NCI-H82 (cell line): Measurements from ENCODE around the gene PPP2R3B.
A peak's percentile ranks its signal among the peaks of the same experiment; 100 is the strongest.
"Not testable (repeated sequence)": the region's sequence is repeated elsewhere in the genome, so short reads cannot be mapped to it uniquely, and the experiment has no call there.

Experiments used
- DNase-seq: peaks from one replicate; lab custom pipeline; 2025; lab: John Stamatoyannopoulos, UW

Gene PPP2R3B

DNA sequence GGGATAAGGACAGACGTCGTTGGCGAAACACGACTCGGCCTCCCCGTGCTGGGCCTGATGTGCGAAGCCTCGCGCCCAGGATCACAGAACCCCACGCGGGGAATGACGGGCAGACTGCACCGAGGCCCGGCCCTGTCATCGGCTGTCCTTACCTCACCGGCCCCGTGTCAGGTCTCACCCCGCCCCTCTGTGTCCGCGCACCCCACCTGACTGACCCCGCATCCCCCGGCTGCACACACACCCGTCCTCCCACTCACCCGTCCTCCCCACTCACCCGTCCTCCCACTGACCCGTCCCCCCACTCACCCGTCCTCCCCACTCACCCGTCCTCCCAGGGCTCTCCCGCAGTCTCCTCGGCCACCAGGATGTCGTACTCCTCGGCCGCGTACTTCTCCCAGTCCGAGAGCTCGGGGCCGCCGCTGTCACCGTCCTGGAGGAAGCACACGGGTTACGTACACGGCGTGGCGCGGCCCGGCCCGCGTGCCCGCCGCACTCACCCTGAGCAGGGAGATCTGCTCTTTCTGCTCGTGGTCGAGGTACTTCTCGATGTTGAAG lies 48.3 kb downstream of the PPP2R3B start:
- no peak for DNase-seq

DNA sequence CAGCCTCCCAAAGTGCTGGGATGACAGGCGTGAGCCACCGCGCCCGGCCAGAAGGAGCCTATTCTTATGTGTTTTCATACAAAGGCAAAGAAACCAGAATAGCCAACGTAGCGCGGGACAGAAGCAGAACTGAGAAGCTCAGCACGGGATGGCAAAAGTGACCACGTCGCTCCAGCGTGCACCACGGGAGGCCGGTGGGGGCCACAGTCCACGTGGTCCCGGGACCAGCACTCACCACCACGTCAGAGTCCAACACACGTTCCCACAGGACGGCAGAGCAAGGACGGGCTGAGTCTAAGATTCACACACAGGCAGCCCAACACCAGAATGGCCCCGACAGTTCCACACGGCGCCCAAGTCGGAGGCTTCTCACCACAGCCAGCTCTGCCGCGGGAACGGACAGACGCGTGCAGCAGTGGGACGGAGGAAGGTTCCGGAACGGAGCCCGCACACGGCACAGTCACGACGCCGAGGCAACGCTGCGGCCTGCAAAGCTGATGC lies 49.3 kb downstream of the PPP2R3B start:
- DNase-seq, result no peak

DNA sequence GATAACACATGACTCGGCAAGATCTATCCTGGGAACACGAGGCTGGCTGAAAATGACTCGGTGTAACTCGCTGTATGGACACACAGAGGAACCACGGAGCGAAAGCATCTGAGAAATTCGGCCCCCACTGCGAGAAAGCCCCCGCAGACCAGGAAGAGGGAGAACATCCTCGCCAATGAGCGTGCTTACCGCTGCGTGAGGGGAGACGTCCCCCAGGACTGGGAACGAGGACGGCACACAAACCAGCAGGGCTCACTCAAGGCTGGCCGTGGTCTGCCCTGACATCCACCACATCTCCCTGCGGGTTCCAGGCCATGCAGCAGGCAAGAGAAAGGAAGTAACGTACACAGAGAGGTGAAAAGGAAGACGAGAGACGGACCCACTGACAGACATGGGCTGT lies 50.5 kb downstream of the PPP2R3B start:
- DNase-seq, result no peak

DNA sequence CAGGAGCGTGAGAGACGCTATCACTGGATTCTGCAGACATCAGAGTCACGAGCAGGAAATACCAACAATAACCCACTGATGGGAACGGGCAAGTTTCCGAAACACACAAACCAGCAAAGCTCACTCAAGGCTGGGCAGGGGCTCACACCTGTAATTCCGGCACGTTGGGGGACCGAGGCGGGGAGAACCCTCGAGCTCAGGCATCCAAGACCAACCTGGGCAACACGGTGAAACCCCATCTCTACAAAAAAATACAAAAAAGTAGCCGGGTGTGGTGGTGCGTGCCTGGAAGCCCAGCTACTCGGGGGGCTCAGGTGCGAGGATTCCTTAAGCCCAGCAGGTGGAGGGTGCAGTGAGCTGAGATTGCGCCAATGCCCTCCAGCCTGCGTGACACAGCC lies 51.0 kb downstream of the PPP2R3B start:
- DNase-seq, result no peak

DNA sequence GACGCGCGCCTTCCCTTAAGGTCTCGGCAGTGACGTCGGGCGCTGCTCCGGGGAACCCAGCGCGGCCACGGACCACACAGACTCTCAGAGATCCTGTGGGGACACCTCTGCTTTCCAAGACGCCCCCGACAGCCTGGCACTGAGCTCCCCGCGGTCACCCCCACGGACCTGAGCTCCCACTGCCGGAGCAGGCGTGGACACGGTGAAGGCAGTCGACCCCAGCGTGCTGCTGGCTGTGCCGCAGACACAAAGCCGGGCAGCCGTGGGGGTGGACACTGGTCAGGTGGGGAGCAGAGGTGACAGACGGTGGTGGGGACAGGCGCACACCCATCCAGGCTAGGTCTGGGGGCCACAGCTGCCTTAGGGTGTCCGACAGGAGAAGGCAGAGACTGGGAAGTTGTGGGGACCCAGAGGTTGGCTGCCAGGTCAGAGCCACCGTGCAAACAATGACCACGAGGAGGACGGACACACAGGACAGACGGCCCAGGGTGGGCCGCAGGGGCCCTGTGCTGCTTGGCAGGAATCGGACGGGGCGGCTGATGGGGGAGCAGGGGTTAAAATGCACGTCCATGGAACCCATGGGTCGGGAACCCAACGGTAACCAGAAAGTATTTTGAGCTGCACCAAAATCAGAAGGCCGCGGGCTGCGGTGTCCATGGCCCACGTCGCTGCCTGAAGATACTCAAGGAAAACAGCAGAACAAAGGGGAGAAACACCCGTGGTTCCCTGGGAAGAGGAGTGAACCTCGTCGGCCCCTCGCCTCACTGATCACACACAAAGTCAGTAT lies 51.5 kb downstream of the PPP2R3B start:
- no peak for DNase-seq

DNA sequence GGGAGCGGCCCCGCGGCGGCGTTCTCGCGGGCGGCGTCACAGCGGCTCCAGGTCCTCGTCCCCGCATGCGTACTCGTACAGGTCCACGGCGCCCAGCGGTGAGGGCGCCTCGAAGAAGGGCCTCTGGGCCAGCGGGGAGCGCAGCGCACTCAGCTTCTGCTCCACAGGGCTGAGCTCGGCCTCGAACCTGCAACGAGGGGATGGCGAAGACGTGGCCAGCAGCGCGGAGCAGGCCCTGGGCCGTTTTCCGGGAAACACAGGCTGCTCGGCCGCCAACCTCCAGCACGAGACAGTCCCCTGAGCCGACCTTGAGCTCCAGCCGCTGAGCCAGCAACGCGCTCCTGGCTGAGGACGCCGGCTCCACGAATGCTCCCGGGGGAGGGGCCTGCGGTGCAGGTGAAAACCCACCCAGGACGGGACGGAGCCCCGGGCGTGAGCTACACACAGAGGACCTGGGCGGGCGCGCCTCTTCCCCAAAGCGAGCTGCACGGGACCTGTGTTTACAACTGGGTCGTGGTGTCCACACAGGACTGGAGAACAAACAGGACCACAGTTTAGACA lies 52.3 kb downstream of the PPP2R3B start:
- no peak for DNase-seq

DNA sequence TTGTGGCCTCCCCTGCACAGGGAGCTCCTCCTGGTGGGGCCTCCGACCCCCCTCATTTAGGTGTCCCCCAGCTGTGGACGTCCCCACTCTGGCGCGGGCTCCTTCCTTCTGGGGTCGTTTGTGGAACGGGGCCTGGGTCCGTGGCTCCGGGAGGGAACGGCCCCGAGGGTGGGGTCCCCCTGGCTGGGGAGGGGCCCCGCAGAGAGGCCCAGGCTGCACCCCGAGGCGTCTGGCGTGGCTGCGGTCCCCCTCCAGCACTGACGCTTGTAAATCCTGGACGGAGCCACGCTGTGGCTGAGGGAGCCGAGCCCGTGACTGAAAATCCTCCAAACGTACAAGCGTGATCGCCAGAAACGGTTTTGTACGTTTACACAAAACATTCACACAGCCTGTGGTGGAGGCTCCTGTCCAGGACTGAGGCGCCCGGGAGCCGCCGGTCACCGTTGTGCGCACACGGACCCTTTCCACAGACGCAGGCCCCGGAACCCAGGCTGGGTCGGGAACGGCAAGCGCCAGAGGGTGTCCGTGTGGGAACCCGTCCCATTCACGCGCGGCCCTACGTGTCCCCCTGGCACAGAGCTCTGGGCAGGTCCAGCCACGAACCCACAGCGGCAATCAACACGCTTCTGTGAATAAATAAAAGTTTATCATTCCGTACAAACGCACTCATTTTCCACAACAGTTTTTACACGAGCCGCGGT lies 52.9 kb downstream of the PPP2R3B start:
- DNase-seq, result no peak

DNA sequence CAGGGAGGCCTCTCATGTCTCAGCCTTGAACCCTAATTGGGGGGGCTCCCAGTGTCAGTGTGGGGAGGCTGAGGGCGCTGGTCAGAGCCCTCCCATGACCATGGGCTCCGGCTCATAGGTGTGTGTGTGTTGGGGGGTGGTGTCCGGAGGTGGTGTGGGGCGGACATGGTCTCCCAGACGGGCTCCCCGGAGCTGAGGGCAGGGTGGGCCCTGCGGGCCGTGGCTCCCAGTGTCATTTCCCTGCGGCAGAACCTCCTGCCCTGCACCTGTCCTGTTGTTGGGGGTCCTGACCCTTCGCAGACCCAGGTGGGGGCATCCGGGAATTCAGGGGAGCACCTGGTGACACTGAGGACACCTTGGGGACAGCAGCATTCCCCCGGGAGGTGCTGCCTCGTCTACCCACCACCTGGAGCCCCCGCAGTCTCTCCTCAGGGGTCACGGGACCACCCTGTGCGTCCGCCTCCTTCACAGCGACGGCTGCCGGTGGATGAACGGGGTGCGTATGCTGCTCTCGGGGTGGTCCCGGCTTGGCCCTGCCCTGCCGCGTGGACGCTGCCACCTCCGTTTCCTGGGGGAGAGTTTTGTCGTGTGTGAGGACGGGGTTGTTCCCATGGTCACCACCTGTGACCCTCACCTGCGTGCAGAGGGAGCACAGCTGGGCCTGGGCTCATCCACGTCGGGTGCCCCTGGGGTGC lies 53.6 kb downstream of the PPP2R3B start:
- DNase-seq, result no peak

DNA sequence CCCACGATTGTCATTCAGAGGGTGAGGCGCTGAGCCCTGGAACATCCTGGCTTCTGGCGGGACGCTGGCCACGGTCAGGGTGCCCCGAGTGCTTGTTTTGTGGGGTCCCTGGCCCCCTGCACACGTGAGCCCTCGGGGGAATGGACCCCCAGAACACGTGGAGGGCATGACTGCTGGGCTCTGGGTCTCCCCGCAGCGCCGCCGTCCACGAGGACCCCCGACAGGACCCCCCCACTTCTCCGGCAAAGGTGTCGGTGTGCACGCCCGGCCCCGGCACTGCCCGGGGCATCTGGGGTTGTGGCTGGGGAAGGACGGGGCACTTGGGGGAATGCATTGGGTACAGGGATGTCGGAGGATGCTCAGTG lies 54.2 kb downstream of the PPP2R3B start:
- no peak for DNase-seq

DNA sequence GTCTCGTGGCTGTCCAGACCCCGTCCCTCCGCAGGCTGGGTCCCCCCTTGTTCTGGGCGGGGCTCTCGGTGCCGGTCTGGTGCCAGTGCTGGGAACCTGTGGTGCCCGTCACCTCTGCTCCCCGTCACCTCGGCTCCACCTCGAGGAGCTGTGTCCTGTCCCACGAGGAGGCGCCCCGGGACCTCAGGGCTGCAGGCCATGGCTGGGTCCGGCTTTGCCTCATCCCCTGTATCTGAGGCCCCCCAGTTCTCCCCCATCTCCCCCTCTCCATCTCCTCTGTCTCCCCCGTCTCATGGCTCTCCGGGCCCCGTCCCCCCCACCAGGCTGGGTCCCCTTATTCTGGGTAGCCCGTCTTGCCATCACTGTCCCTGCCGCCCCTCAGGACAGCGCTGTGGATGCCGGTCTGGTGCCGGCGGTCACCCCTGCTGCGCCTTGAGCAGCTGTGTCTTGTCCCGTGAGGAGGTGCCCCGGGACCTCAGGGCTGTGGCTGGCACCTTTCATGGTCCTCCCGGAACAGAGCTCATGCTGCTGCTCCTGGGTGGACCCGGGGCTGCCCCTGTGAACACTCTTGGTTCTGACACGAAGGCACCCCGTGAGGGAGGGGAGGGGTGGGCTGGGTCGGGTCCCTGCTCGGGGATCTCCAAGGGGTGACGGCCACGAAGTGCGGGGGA lies 54.7 kb downstream of the PPP2R3B start:
- DNase-seq, result no peak

DNA sequence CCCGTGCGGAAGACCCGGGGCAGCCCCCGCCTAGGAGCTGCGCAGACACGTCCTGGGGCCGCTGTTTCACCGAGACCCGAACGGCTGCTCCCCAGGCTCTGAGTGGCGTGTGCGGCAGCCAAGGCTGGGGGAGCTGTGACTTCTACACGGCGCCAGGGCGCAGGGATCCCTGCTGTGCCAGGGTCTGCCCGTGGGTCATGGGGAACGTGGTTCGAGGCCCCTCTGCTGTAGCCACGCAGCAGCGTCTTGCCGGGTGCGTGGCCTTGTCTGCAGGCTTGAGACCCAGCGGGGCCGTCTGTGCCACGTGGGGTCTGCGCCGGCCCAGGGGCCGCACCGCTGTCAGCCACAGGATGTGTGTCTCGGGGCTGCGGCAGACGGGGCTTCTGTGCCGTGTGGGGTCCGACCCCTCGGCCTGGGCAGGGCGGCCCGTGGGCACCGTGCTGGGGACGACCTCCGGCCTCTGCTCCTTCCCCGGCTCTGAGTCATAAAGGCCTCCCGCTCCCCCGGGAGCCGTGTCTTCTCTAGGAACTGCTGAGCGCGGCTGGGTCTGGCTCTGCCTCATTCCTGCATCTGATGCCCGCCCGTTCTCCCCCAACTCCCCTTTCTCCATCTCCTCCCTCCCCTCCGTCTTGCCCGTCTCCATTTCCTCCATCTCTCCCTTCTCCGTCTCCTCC lies 55.4 kb downstream of the PPP2R3B start:
- peak; percentile 37 for DNase-seq

DNA sequence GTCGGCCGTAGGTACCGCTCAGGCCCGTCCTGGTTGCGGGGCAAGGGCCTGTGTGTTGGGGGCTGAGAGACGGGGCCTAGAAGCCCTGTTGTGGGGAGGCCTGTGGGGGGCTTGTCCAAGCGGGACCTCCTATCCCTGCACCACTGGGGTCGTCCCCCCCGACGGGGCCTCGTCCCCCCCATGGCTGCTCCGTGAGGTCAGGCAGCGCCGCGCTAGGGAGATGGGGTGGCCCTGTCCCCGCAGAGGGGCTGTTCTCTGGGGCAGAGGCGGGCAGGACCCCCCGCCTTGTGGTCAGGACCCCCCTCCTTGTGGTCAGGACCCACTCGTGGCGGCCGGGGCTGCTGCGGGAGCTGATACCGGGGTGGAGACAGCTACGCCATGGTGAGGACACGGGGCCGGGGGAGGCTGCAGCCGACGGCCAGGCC lies 56.0 kb downstream of the PPP2R3B start:
- no peak for DNase-seq

DNA sequence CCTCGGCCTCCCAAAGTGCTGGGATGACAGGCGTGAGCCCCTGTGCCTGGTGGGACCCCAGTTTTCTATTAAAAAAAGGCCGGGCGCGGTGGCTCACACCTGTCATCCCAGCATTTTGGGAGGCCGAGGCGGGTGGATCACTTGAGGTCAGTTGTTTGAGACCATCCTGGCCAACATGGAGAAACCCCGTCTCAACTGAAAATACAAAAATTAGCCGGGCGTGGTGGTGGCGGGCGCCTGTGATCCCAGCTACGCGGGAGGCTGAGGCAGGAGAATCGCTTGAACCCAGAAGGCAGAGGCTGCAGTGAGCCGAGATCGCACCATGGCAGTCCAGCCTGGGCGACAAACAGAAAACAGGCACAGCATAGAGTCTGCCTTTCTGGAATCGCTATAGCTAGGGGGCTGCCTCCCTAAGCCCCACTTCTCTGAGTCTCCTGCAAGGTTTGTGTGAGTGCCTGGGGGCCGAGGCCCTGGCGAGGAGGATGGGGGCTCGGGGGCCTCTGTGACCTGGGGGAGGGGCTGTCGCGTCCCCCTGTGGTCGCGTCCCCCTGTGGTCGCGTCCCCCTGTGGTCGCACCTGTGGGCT lies 56.5 kb downstream of the PPP2R3B start:
- DNase-seq, result not testable (repeated sequence)

DNA sequence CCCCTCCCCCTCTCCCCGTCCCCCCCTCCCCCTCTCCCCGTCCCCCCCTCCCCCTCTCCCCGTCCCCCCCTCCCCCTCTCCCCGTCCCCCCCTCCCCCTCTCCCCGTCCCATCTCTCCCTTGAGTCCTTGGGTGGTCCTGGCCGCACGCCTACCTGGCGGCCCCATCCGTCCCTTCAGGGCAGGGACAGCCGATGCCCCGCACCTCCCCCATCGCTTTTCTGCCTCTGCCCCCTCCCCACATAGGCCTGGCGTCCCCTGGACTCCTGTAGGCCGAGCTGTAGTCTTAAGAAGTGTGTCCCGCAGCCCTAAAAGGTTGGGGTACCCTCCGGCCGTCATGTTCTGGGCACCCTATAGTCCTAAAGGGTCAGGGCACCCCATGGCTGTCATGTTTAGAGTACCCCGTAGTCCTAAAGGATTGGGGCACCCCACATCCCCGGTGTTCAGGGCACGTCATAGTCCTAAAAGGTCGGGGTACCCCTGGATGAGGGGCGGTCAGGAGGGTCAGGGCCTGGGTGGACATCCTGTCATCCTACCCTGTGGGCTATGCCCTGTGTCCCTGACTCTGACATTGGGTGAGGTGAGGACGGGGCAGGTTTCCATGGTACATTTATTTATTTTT lies 57.3 kb downstream of the PPP2R3B start:
- DNase-seq, result no peak

DNA sequence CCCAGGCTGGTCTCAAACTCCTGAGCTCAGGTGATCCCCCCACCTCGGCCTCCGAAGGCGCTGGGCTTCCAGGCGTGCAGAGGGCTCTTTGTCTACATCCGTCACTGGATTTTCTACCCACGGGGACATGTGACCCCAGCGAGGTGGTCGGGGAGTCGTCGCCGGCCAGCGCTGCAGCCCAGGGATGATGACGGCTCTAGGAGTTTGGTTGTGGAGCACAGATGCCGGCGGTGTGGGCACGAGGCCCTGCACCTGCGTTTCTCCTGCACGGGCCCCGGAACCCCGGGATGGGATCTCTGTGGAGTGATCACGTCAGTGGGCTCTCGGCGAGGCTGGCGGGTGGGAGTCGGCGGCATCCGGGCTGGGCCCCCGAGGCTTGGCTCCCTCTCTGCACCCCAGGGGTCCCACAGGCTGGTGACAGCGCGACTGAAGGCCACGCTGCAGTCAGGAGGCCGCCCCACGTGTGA lies 59.0 kb downstream of the PPP2R3B start:
- DNase-seq, result no peak

DNA sequence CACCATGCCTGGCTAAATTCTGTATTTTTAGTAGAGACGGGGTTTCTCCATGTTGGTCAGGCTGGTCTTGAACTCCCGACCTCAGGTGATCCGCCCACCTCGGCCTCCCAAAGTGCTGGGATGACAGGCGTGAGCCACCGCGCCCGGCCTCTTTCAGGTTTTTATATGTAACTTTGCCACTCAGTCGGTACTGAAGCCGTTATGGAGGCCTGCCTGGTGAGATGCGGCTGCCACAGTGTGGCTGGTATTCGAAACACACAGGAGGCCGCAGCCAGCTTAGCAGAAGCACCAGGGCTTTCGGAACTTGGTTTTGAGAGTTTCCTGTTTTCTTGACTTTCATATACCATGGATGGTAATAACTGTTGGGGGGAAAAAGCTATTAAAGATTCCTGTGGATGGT lies 62.0 kb downstream of the PPP2R3B start:
- DNase-seq, result not testable (repeated sequence)

DNA sequence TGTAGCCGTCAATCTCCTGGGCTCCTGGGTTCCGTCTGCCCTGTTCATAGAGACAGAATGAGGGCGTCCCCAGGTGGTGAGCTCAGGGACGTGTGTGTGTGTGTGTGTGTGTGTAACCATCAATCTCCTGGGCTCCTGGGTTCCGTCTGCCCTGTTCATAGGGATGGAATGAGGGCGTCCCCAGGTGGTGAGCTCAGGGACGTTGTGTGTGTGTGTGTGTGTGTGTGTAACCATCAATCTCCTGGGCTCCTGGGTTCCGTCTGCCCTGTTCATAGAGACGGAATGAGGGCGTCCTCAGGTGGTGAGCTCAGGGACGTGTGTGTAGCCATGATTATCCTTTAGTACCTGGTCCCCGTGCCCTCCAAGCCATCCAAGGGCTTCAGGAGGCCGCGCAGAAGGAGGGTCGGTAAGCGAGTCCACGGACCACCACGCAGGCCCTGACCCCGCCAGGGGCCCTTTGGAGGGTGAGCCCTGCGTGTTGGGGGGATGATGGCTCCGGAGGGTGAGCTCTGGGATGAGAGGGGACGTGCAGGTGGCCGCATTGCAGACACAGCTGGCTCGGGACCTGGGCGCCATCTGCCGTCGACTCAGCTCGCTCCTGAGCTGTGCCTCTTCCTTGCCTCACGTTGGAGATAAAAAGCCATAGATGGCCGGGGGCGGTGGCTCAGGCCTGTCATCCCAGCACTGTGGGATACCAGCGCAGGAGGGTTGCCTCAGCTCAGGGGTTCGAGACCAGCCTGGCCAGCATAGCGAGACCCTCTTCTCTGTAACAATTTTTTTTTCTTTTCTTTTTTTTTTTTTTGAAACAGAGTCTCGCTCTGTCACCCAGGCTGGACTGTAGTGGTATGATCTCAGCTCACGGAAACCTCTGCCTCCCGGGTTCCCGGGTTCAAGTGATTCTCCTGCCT lies 62.7 kb downstream of the PPP2R3B start:
- no peak for DNase-seq

DNA sequence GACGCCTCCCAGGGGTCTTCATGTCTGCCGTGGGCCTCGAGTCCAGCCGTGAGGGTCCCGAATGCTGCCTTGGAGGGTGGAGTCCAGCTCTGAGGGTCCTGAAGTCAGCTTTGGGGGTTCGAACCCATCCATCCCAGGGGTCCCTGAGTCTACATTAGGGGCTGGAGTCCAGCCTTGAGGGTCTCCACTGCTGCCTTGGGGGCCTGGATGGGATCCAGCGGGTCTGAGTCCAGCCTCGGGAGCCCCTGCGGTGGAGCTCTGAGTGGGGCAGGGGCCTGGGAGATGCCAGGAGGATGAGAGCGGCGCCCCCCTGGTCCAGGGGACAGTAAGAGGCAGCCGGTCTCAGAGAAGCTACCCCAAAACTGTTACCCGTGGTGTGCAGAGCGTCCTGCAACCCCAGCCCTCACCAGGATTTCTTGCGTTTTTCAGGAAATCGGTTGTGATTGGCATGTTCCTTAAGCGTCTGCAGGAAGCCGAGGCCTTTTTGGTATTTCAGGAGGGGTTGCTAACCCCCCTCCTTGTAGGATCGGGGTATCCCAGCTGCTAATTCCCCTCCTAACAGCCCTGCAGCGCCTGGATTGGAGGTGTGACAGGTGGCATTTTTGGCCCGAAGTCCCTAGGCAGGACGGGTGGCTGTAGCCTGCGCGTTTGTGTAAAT lies 66.5 kb downstream of the PPP2R3B start:
- DNase-seq, result no peak
